ENCODE data around the gene OR1F1.
A peak's percentile ranks its signal among the peaks of the same experiment; 100 is the strongest.

- TF ChIP-seq POLR2AphosphoS5 (IDR thresholded peaks at IDR 0.05) (peak in 2 of 3 donors; percentile 67 to 70), CTCF (IDR thresholded peaks at IDR 0.05) (no peak)
These were observed 47.0 kb downstream of the OR1F1 start, which contains the start of gene ZNF200 for GRCh38 chr16:3234857-3235561.
